CD4-positive, alpha-beta T cell (primary cell): ENCODE measurements around the gene AGPAT3. TPM values are rescaled to one million over a fixed set of nuclear protein-coding genes. Genes with fewer than 3 reads are reported as not detected.
A peak's percentile ranks its signal among the peaks of the same experiment; 100 is the strongest.

Source experiments
- ATAC-seq: fragments of 200-7000 bp; cut with Tn5 transposase; one replicate; pipeline ENCODE4 v1.10.0; 2022; ENCODE audit warnings: mild to moderate bottlenecking; ENCODE audit not compliant: poor library complexity
- CTCF ChIA-PET: fragments of 350-600 bp; sonication (Branson Sonifier 250); formaldehyde crosslinking; loops from one replicate; lab custom pipeline; 2021; ENCODE audit warnings: antibody characterized with exemption, inconsistent platforms; lab: Charles Lee
- POLR2A ChIA-PET: fragments of 350-600 bp; sonication (Branson Sonifier 250); formaldehyde crosslinking; loops from one replicate; lab custom pipeline; 2021; ENCODE audit warnings: antibody characterized with exemption, inconsistent platforms; lab: Charles Lee
- DNase-seq, 14 experiments: peaks; one replicate each; pipeline ENCODE4 v3.0.0-alpha.2; 2013 to 2020; ENCODE audit warnings: mixed read lengths in 2 of 14
- H3K27ac ChIP-seq, 2 donors: one replicate each; pipeline versions ENCODE4 v1.5.1 to v1.7.0; 2013; ENCODE audit warnings: low read length in 2 of 2, low read depth in 1 of 2, mild to moderate bottlenecking in 1 of 2
- H3K27me3 ChIP-seq, 2 experiments: 1 replicate in 1 of 2; 2 replicates in 1 of 2; pipeline versions ENCODE4 v1.6.1 to v1.7.0; 2013; ENCODE audit warnings: low read length in 2 of 2, control low read depth in 1 of 2, mild to moderate bottlenecking in 1 of 2, moderate library complexity in 1 of 2; ENCODE audit not compliant: insufficient read depth in 2 of 2, control insufficient read depth in 1 of 2
- H3K36me3 ChIP-seq: one replicate; pipeline ENCODE4 v1.6.1; 2013; ENCODE audit warnings: low read length, control low read depth; ENCODE audit not compliant: insufficient read depth
- H3K4me1 ChIP-seq: one replicate; pipeline ENCODE4 v1.6.1; 2013; ENCODE audit warnings: low read length, control low read depth; ENCODE audit not compliant: insufficient read depth
- H3K4me3 ChIP-seq: one replicate; pipeline ENCODE4 v1.5.1; 2013; ENCODE audit warnings: mild to moderate bottlenecking, low read length, moderate library complexity
- H3K9me3 ChIP-seq, 2 experiments: 1 replicate in 1 of 2; 2 replicates in 1 of 2; pipeline versions ENCODE4 v1.6.1 to v1.7.0; 2013; ENCODE audit warnings: low read length in 2 of 2, mild to moderate bottlenecking in 2 of 2, control low read depth in 1 of 2, moderate library complexity in 1 of 2; ENCODE audit not compliant: control insufficient read depth in 1 of 2, insufficient read depth in 1 of 2
- H3K27ac Mint-ChIP-seq: one replicate; pipeline ENCODE4 v1.8.0; 2020; ENCODE audit warnings: mixed read lengths
- H3K27me3 Mint-ChIP-seq: one replicate; pipeline ENCODE4 v1.8.0; 2021; ENCODE audit warnings: mixed read lengths
- H3K36me3 Mint-ChIP-seq: one replicate; pipeline ENCODE4 v1.8.0; 2021; ENCODE audit warnings: low read depth, mixed read lengths
- H3K4me1 Mint-ChIP-seq: one replicate; pipeline ENCODE4 v1.8.0; 2021; ENCODE audit warnings: low read depth, mixed read lengths
- H3K4me3 Mint-ChIP-seq: one replicate; pipeline ENCODE4 v1.8.0; 2020; ENCODE audit warnings: mild to moderate bottlenecking, mixed read lengths
- H3K9me3 Mint-ChIP-seq: one replicate; pipeline ENCODE4 v1.8.0; 2020; ENCODE audit warnings: mixed read lengths
- intact Hi-C, 2 experiments: fragments of 100-400 bp; cut with DNase I in 1 of 2; cut with micrococcal nuclease in 1 of 2; formaldehyde crosslinking; loops; one replicate each; pipeline versions ENCODE4 v1.15.1 to v1.9.0; 2023 to 2025; cut with DNase I, micrococcal nuclease
- total RNA-seq, 174 experiments: library from RNA in 2 of 174; stranded (reverse) in 2 of 174; gene quantifications; one replicate each; pipeline ENCODE4 v1.2.3 and lab custom pipeline; 2021 to 2026
- TF ChIP-seq, protein P1 (sequence below): fragments of 200-600 bp; IDR thresholded peaks from one replicate; pipeline ENCODE4 v1.8.0; 2022; ENCODE audit warnings: antibody characterized with exemption, mild to moderate bottlenecking

Gene AGPAT3
- total RNA-seq, 2 experiments from 2014 or later, result 40.8 to 43.4 TPM

- H3K27me3 ChIP-seq, result no peaks in the 10 kb centered on the region
- peaks cover 6% of the 10 kb centered on the region for H3K4me1 ChIP-seq
- DNase-seq, result peak in 1 of 14 experiments; percentile 49
- ChIA-PET POLR2A (no interaction called here), CTCF (interaction anchor here (1.1 kb wide), 1 partner anchor 14 kb away, joined by 3 read pairs; no protein-coding TSS in a partner anchor)
- no peak overlapping the region for H3K4me3 ChIP-seq
- Mint-ChIP-seq H3K36me3 (peaks cover 47% of the 10 kb centered on the region), H3K4me1 (peaks cover 24% of the 10 kb centered on the region), H3K27me3 (no peaks in the 10 kb centered on the region), H3K9me3 (no peaks in the 10 kb centered on the region), H3K4me3 (peak overlapping the region; percentile 52), H3K27ac (peak overlapping the region; percentile 87)
- H3K9me3 ChIP-seq, result peaks cover 0 to 8% of the 10 kb centered on the region in 2 experiments
- TF ChIP-seq, protein P1, sequence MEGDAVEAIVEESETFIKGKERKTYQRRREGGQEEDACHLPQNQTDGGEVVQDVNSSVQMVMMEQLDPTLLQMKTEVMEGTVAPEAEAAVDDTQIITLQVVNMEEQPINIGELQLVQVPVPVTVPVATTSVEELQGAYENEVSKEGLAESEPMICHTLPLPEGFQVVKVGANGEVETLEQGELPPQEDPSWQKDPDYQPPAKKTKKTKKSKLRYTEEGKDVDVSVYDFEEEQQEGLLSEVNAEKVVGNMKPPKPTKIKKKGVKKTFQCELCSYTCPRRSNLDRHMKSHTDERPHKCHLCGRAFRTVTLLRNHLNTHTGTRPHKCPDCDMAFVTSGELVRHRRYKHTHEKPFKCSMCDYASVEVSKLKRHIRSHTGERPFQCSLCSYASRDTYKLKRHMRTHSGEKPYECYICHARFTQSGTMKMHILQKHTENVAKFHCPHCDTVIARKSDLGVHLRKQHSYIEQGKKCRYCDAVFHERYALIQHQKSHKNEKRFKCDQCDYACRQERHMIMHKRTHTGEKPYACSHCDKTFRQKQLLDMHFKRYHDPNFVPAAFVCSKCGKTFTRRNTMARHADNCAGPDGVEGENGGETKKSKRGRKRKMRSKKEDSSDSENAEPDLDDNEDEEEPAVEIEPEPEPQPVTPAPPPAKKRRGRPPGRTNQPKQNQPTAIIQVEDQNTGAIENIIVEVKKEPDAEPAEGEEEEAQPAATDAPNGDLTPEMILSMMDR, result no peak
- intact Hi-C loops, result loop anchor here in 1 of 2 experiments (10.0 kb wide), 1 partner anchor 237 kb away; no protein-coding TSS in a partner anchor
- no peak overlapping the region for H3K27ac ChIP-seq
- H3K36me3 ChIP-seq, result peaks cover 36% of the 10 kb centered on the region
- peak; percentile 74 for ATAC-seq
These were observed 96.4 kb downstream of the AGPAT3 start for GRCh38 chr21:43961382-43961909.

- Histone ChIP-seq H3K27ac (no peak overlapping the region), H3K9me3 (no peaks in the 10 kb centered on the region), H3K27me3 (no peaks in the 10 kb centered on the region), H3K4me3 (no peak overlapping the region), H3K4me1 (no peaks in the 10 kb centered on the region), H3K36me3 (peaks cover 62% of the 10 kb centered on the region)
- TF ChIP-seq, protein P1, result no peak
- no peaks in the 10 kb centered on the region for H3K27me3 Mint-ChIP-seq
- peaks cover 52% of the 10 kb centered on the region for H3K36me3 Mint-ChIP-seq
- ChIA-PET POLR2A (interaction anchor here (1.0 kb wide), 1 partner anchor 25 kb away, joined by 3 read pairs; no protein-coding TSS in a partner anchor), CTCF (no interaction called here)
- intact Hi-C loops, result loop anchor here in 1 of 2 experiments (10.0 kb wide), 1 partner anchor 241 kb away; no protein-coding TSS in a partner anchor
- DNase-seq (no peak), ATAC-seq (no peak)
- no peak overlapping the region for H3K4me3 Mint-ChIP-seq
- no peak overlapping the region for H3K27ac Mint-ChIP-seq
- peaks cover 8% of the 10 kb centered on the region for H3K4me1 Mint-ChIP-seq
- H3K9me3 Mint-ChIP-seq, result no peaks in the 10 kb centered on the region
These were observed 101.0 kb downstream of the AGPAT3 start for GRCh38 chr21:43965911-43966585.

GRCh38 chr21:43966946-43967512 lies 102.0 kb downstream of the AGPAT3 start:
- no peaks in the 10 kb centered on the region for H3K4me1 Mint-ChIP-seq
- H3K36me3 Mint-ChIP-seq, result peaks cover 55% of the 10 kb centered on the region
- H3K27ac Mint-ChIP-seq, result no peak overlapping the region
- DNase-seq, result no peak
- H3K9me3 ChIP-seq, result no peaks in the 10 kb centered on the region
- H3K4me3 ChIP-seq, result no peak overlapping the region
- H3K27me3 ChIP-seq, result no peaks in the 10 kb centered on the region
- TF ChIP-seq, protein P1, result no peak
- no peaks in the 10 kb centered on the region for H3K27me3 Mint-ChIP-seq
- H3K4me1 ChIP-seq, result no peaks in the 10 kb centered on the region
- H3K36me3 ChIP-seq, result peaks cover 63% of the 10 kb centered on the region
- ChIA-PET CTCF (no interaction called here), POLR2A (interaction anchor here (1.0 kb wide), 1 partner anchor 26 kb away, joined by 3 read pairs; no protein-coding TSS in a partner anchor)
- no peak for ATAC-seq
- intact Hi-C loops, result loop anchor here in 1 of 2 experiments (10.0 kb wide), 1 partner anchor 242 kb away; no protein-coding TSS in a partner anchor
- H3K9me3 Mint-ChIP-seq, result no peaks in the 10 kb centered on the region
- H3K4me3 Mint-ChIP-seq, result no peak overlapping the region
- no peak overlapping the region for H3K27ac ChIP-seq
